GM12878 (cell line): ENCODE measurements around the gene A3GALT2. TPM values are rescaled to one million over a fixed set of nuclear protein-coding genes. Genes with fewer than 3 reads are reported as not detected.

Experiments used
- ATAC-seq: fragments of 200-7000 bp; cut with Tn5 transposase; 3 replicates; pipeline ENCODE4 v1.9.1; 2020; ENCODE audit warnings: mild to moderate bottlenecking, moderate library complexity
- BruUV-seq: library from RNA; stranded (reverse); fragments of 400-500 nt; replicated peaks from 2 replicates; lab custom pipeline; 2021; lab: Mats Ljungman, UMichigan
- CTCF ChIA-PET: fragments of 300-600 bp; sonication (Branson Sonifier 250); formaldehyde crosslinking; extraction: SDS; loops from one replicate; lab custom pipeline; 2021; ENCODE audit warnings: inconsistent platforms; lab: Yijun Ruan, JAX
- POLR2A ChIA-PET: fragments of 350-600 bp; formaldehyde crosslinking; extraction: SDS; loops from one replicate; lab custom pipeline; 2021; ENCODE audit warnings: inconsistent platforms; lab: Charles Lee
- RAD21 ChIA-PET: fragments of 300-600 bp; sonication (Branson Sonifier 250); formaldehyde crosslinking; loops from one replicate; lab custom pipeline; 2023; ENCODE audit warnings: antibody characterized with exemption; ENCODE audit not compliant: unreplicated experiment; lab: Charles Lee
- SMC1A ChIA-PET: fragments of 300-600 bp; sonication (Branson Sonifier 250); formaldehyde crosslinking; loops from one replicate; lab custom pipeline; 2023; ENCODE audit not compliant: unreplicated experiment, uncharacterized antibody; lab: Charles Lee
- DNase-seq: peaks from one replicate; pipeline ENCODE4 v3.0.0-alpha.2; 2011; ENCODE audit warnings: low read depth, low spot score
- FAIRE-seq: peaks from 3 replicates; lab custom pipeline; 2011; peaks lifted over from hg19 to GRCh38; lab: Jason Lieb, UNC
- H2AFZ ChIP-seq: 2 replicates; pipeline ENCODE4 v1.6.0; 2011; ENCODE audit warnings: low read depth, low read length, control low read depth; ENCODE audit not compliant: control insufficient read depth
- H3K27ac ChIP-seq: 2 replicates; pipeline ENCODE4 v1.5.1; 2011; ENCODE audit warnings: control low read depth; ENCODE audit not compliant: control insufficient read depth, insufficient read depth
- H3K27me3 ChIP-seq, 2 experiments: replicated peaks in 1 of 2; 2 replicates each; pipeline versions ENCODE4 v1.6.0 to v1.6.1; 2011; ENCODE audit warnings: low read length in 1 of 2; ENCODE audit not compliant: control insufficient read depth in 2 of 2, insufficient read depth in 2 of 2
- H3K36me3 ChIP-seq, 2 experiments: 2 replicates each; pipeline ENCODE4 v1.5.1; 2011; ENCODE audit warnings: low read length in 1 of 2; ENCODE audit not compliant: control insufficient read depth in 2 of 2, insufficient read depth in 2 of 2
- H3K4me1 ChIP-seq: 2 replicates; pipeline ENCODE4 v1.6.1; 2011; ENCODE audit warnings: mild to moderate bottlenecking, low read length, moderate library complexity, mixed read lengths; ENCODE audit not compliant: control insufficient read depth, insufficient read depth
- H3K4me2 ChIP-seq: 2 replicates; pipeline ENCODE4 v1.6.0; 2011; ENCODE audit warnings: control low read depth; ENCODE audit not compliant: control insufficient read depth, insufficient read depth
- H3K4me3 ChIP-seq: fragments of 200-600 bp; sonication (generic); 2 replicates; pipeline ENCODE4 v1.5.1; 2016
- H3K79me2 ChIP-seq: 2 replicates; pipeline ENCODE4 v1.6.0; 2011; ENCODE audit warnings: low read length; ENCODE audit not compliant: control insufficient read depth, insufficient read depth
- H3K9ac ChIP-seq: 2 replicates; pipeline ENCODE4 v1.8.0; 2011; ENCODE audit warnings: low read length, control low read depth, mixed read lengths; ENCODE audit not compliant: control insufficient read depth, insufficient read depth
- H3K9me3 ChIP-seq: replicated peaks from 3 replicates; pipeline ENCODE4 v1.5.1; 2011; ENCODE audit warnings: mild to moderate bottlenecking, low read length; ENCODE audit not compliant: control insufficient read depth, insufficient read depth
- H4K20me1 ChIP-seq: 2 replicates; pipeline ENCODE4 v1.6.0; 2011; ENCODE audit not compliant: control insufficient read depth, insufficient read depth
- GATAD2B ChIP-seq: fragments of 450-650 bp; conservative IDR thresholded peaks from 2 replicates; pipeline ENCODE4 v1.6.1; 2017; ENCODE audit warnings: low read depth, mild to moderate bottlenecking, moderate library complexity
- KAT2A ChIP-seq: conservative IDR thresholded peaks from 2 replicates; pipeline ENCODE4 v1.6.1; 2011; ENCODE audit warnings: low read depth, low read length; ENCODE audit not compliant: control insufficient read depth
- LARP7 ChIP-seq: fragments of 450-650 bp; IDR thresholded peaks from 2 replicates; pipeline ENCODE4 v1.6.1; 2017; ENCODE audit warnings: mild to moderate bottlenecking
- NR2C1 ChIP-seq: fragments of 450-650 bp; IDR thresholded peaks from 2 replicates; pipeline ENCODE4 v1.6.1; 2017; ENCODE audit warnings: antibody characterized with exemption, mild to moderate bottlenecking, moderate library complexity
- PKNOX1 ChIP-seq: fragments of 450-650 bp; IDR thresholded peaks from 2 replicates; pipeline ENCODE4 v1.6.1; 2016; ENCODE audit warnings: mild to moderate bottlenecking
- RFX5 ChIP-seq: IDR thresholded peaks from 2 replicates; pipeline ENCODE4 v1.6.1; 2011; ENCODE audit warnings: low read depth, low read length, improper control_type of control experiment
- RUNX3 ChIP-seq: IDR thresholded peaks from 2 replicates; pipeline ENCODE4 v1.6.1; 2012; ENCODE audit warnings: low read length, inconsistent platforms
- SREBF2 ChIP-seq: IDR thresholded peaks from 2 replicates; pipeline ENCODE4 v1.6.1; 2012; ENCODE audit warnings: mild to moderate bottlenecking, low read length
- WGBS: methylation state at CpG from one replicate; pipeline ENCODE4 v1.1.6; 2016; ENCODE audit warnings: low lambda C conversion rate; ENCODE audit not compliant: insufficient replicate concordance, insufficient coverage; ENCODE audit errors: missing lambda C conversion rate; 5-methylcytosine and 5-hydroxymethylcytosine counted together
- in situ Hi-C: fragments of 300-500 bp; cut with MboI; formaldehyde crosslinking; loops from 9 replicates; pipeline ENCODE4 v1.14.3; 2018; ENCODE audit warnings: mixed read lengths
- intact Hi-C: fragments of 100-400 bp; cut with micrococcal nuclease; formaldehyde crosslinking; loops from one replicate; pipeline ENCODE4 v1.14.2; 2022; ENCODE audit not compliant: unreplicated experiment
- polyA plus RNA-seq, 11 experiments: library from polyadenylated mRNA; depleted of rRNA in 4 of 11; unstranded in 6 of 11; stranded (reverse) in 5 of 11; fragments of >200 nt; fragmentation: Nextera tagmentation in 4 of 11; fragmentation: Illumina TruSeq in 1 of 11; extraction: Ambion mirVana in 4 of 11; extraction: Trizol in 1 of 11; gene quantifications; 1 replicate in 1 of 11; 2 replicates in 10 of 11; pipeline versions ENCODE4 v1.2.1 to v1.2.3, GENCODE V29; 2011 to 2016; ENCODE audit warnings: inconsistent platforms in 2 of 11, missing spikeins in 2 of 11, low read depth in 1 of 11
- total RNA-seq, 4 experiments: library from RNA; depleted of rRNA in 3 of 4; stranded (reverse); fragments of >200 nt in 3 of 4; fragmentation: Illumina TruSeq in 1 of 4; extraction: Trizol in 1 of 4; gene quantifications; 2 replicates each; pipeline versions ENCODE4 v1.2.1 to v1.2.3, GENCODE V29; 2013 to 2021
- TF ChIP-seq, protein P1 (sequence below): fragments of 450-650 bp; IDR thresholded peaks from 2 replicates; pipeline ENCODE4 v1.6.1; 2018; ENCODE audit warnings: borderline replicate concordance, mild to moderate bottlenecking; ENCODE audit not compliant: partially characterized antibody

A3GALT2 gene
- total and polyA plus RNA-seq, 10 of the 15 experiments (the other 5 are each of a cell fraction or from before 2014, with no cell fraction given), result not detected

- TF ChIP-seq PKNOX1, result no peak
- TF ChIP-seq RFX5, result no peak
- TF ChIP-seq, all 136 proteins: peak for 0
These were observed 48.0 kb downstream of the A3GALT2 start (continued) for GRCh38 chr1:33272930-33273329.

GRCh38 chr1:33272509-33272908 lies 48.4 kb downstream of the A3GALT2 start:
- Histone ChIP-seq H3K4me1 (peaks cover 6% of the 10 kb centered on the region), H3K27ac (no peak overlapping the region), H3K79me2 (no peaks in the 10 kb centered on the region), H3K4me2 (no peak overlapping the region), H3K9ac (no peak overlapping the region), H4K20me1 (no peaks in the 10 kb centered on the region), H3K4me3 (no peak overlapping the region), H3K27me3 (no peaks in the 10 kb centered on the region), H2AFZ (no peak overlapping the region), H3K36me3 (no peaks in the 10 kb centered on the region; a peak in 2 of 4 replicates), H3K9me3 (no peaks in the 10 kb centered on the region)
- ChIA-PET POLR2A (no interaction called here), SMC1A (no interaction called here), RAD21 (no interaction called here), CTCF (interaction anchor here (1.5 kb wide), 1 partner anchor 23 kb away, joined by 10 read pairs; no protein-coding TSS in a partner anchor)
- intact Hi-C loops (no loop called here), in situ Hi-C loops (no loop called here)
- ATAC-seq (no peak), DNase-seq (no peak), FAIRE-seq (no peak)
- no TSS peak for BruUV-seq
- TF ChIP-seq RUNX3 (no peak), NR2C1 (no peak), LARP7 (no peak), GATAD2B (no peak), KAT2A (no peak), SREBF2 (no peak)
- TF ChIP-seq, protein P1, sequence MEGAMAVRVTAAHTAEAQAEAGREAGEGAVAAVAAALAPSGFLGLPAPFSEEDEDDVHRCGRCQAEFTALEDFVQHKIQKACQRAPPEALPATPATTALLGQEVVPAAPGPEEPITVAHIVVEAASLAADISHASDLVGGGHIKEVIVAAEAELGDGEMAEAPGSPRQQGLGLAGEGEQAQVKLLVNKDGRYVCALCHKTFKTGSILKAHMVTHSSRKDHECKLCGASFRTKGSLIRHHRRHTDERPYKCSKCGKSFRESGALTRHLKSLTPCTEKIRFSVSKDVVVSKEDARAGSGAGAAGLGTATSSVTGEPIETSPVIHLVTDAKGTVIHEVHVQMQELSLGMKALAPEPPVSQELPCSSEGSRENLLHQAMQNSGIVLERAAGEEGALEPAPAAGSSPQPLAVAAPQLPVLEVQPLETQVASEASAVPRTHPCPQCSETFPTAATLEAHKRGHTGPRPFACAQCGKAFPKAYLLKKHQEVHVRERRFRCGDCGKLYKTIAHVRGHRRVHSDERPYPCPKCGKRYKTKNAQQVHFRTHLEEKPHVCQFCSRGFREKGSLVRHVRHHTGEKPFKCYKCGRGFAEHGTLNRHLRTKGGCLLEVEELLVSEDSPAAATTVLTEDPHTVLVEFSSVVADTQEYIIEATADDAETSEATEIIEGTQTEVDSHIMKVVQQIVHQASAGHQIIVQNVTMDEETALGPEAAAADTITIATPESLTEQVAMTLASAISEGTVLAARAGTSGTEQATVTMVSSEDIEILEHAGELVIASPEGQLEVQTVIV, result no peak
- 44% methylated on average over 3 of the region's 3 CpGs for WGBS
